DND-41 (cell line): ENCODE results near the gene TEKT3.

Experiments used
- EZH2 ChIP-seq: IDR thresholded peaks from 3 replicates; pipeline ENCODE4 v1.6.1; 2012; ENCODE audit warnings: borderline replicate concordance, low read depth, mild to moderate bottlenecking, moderate library complexity, low read length, inconsistent platforms; ENCODE audit not compliant: severe bottlenecking
- TF ChIP-seq, protein P1 (sequence below): IDR thresholded peaks from 2 replicates; pipeline ENCODE4 v1.5.1; 2012; ENCODE audit warnings: borderline replicate concordance, low read length, moderate library complexity, mild to moderate bottlenecking; ENCODE audit not compliant: poor library complexity, severe bottlenecking; ENCODE audit errors: extremely low read depth

- no peak for TF ChIP-seq EZH2
- TF ChIP-seq, protein P1, sequence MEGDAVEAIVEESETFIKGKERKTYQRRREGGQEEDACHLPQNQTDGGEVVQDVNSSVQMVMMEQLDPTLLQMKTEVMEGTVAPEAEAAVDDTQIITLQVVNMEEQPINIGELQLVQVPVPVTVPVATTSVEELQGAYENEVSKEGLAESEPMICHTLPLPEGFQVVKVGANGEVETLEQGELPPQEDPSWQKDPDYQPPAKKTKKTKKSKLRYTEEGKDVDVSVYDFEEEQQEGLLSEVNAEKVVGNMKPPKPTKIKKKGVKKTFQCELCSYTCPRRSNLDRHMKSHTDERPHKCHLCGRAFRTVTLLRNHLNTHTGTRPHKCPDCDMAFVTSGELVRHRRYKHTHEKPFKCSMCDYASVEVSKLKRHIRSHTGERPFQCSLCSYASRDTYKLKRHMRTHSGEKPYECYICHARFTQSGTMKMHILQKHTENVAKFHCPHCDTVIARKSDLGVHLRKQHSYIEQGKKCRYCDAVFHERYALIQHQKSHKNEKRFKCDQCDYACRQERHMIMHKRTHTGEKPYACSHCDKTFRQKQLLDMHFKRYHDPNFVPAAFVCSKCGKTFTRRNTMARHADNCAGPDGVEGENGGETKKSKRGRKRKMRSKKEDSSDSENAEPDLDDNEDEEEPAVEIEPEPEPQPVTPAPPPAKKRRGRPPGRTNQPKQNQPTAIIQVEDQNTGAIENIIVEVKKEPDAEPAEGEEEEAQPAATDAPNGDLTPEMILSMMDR = no peak
These were observed 77.7 kb downstream of the TEKT3 start for GRCh38 chr17:15263680-15264079.
